GM08714 (cell line): ENCODE results near the gene PYGB.

Experiments used
- H3K4me3 ChIP-seq: fragments of 200-500 bp; sonication (Bioruptor generic); 2 replicates; pipeline ENCODE4 v1.5.1; 2014; ENCODE audit warnings: mild to moderate bottlenecking, low read length, inconsistent platforms
- ZNF274 ChIP-seq: IDR thresholded peaks from 2 replicates; pipeline ENCODE4 v1.6.1; 2012; ENCODE audit warnings: mild to moderate bottlenecking, low read depth, low read length

The PYGB gene

DNA sequence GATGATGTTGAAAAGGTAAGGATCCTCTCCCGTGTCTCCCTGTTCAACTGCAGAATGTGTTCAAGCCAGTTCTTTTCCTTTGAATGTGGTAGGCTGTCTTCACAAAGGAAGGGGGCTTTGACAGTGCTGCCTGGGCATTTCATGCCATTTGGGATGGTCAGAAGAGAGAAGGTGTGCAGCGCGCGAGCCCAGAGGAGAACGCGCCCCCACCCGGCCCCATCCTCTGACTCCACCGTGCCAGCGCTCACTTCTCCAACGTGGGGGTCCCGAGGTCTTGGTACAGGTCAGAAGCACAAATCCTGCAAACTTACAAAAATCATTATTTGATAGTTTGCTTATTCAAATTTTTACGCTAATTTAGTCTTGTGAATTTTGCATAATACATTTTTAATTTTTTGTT lies 38.0 kb upstream of the PYGB start:
- no peak for TF ChIP-seq ZNF274
- no peak overlapping the region for H3K4me3 ChIP-seq

DNA sequence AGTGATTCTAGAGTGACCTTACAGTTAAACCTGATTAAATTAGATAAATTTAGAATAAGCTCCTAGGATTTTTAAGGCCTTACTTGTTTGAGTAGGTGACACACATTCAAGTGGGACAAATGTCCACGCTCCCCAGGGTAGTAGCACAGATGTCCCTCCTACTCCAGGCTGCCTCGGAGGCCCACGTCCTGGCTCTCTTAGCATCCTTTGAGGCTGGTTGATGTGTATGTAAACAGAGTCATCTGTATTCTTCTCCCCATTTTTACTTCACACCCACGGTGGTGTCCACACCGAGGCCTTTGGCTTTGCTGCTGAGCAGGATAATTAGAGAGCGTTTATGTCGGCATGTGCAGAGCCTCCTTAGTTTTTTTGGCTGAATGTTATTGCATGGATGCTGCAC lies 36.6 kb upstream of the PYGB start:
- no peak for TF ChIP-seq ZNF274
- no peak overlapping the region for H3K4me3 ChIP-seq

DNA sequence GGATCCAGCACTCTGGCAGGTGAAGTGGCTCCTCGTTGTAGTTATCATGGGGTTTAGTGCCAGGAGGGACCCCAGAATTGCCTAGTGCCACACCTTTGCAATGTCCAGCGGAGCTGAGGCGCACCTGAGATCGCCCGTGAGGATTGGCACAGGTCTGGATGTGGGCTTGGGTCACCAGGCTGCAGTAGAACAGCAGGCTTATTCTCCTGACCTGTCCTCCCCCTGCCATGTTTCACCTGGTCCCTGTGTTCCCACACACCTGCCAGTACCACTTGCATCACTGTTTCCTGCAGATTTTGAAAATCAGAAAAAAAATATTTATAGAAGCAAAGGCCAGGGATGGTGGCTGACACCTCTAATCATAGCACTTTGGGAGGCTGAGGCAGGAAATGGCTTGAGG lies 35.6 kb upstream of the PYGB start:
- no peak for TF ChIP-seq ZNF274
- no peak overlapping the region for H3K4me3 ChIP-seq

DNA sequence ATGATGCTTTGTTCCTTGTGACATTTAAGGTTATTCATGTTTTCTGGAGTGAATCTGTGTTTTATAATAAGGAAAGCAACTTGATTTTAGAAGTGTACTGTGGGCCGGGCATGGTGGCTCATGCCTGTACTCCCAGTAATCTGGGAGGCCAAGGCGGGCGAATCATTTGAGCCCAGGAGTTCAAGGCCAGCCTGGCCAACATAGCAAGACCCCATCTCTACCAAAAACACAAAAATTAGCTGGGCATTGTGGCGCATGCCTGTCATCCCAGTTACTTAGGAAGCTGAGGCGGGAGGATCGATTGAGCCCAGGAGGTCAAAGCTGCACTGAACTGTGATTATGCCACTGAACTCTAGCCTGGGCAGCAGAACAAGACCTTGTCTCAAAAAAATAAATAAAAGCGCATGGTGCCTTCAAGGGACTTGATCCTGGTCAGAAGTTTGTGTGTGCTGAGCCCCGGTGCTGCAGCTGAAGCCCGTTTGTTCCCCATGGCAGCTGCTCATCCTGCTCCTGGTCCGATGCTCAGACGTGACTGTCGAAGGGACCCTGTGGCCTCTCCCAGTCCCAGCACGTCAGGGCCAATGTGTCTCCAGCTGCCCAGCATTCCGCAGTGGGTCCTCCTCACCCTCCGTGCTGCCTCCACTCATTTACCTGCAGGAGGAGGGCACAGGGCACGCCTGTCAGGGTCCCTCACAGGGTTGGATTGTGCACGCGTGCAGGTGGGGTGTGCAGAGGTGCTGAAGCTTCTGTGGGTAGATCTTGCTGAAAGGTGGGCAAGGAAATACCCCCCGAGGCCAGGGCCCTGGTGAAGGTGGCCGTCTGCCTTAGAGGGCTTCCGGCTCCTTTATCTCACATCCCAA lies 34.1 kb upstream of the PYGB start:
- H3K4me3 ChIP-seq = no peak overlapping the region
- TF ChIP-seq ZNF274 = no peak

DNA sequence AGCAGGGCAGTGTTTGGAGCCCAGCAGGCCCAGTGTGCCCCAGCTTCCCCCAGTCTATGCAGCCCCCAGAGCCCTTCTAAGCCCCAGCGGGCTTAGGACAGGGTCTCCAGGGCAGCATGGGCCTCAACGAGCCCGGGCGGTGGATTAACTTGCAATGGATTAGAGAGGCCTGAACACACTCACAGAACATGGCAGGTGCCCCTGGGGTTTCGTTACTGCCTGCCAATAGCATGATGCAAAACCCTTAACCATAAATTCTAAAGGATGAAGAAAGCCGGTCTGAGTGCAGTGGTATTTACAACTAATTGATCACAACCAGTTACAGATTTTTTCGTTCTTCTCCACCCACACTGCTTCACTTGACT lies 33.5 kb upstream of the PYGB start:
- H3K4me3 ChIP-seq = no peak overlapping the region
- no peak for TF ChIP-seq ZNF274

DNA sequence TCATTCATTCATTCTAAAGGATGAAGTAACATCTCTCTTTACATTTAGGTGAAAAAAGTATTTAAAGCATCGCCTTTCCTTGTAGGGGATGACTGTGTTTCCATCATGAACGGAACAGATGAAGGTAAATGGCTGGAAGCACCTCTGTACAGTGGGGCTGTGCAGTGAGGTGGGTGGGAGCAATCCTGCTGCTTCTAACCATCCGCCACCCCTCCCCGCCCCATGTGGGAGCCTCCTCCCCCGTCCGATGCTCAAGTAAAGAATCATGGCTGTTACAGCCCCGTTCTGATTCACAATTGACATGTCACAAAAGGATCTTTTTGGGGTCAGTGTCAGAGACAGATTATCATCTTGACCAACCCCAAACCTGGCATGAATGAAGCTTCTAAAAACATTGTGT lies 33.1 kb upstream of the PYGB start:
- TF ChIP-seq ZNF274 = no peak
- H3K4me3 ChIP-seq = no peak overlapping the region

DNA sequence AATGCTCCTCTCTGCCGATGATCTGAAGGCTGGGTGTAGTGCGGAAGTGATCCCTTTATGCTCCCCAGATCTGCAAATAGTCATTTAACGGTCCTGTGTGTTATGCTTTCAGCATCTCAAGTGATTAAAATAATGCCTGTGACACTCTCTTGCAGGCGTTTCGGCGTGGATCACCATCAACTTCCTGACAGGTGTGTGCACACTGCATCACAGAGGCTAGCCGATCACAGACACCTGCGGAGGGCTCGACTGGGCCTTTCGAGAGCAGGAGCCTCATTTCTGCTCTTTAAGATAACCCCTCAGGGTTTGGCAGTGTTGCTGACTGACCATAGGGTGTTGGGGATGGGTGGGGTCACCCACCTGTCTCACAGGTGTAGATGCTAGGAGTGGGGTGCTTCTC lies 32.4 kb upstream of the PYGB start:
- H3K4me3 ChIP-seq = no peak overlapping the region
- TF ChIP-seq ZNF274 = no peak

DNA sequence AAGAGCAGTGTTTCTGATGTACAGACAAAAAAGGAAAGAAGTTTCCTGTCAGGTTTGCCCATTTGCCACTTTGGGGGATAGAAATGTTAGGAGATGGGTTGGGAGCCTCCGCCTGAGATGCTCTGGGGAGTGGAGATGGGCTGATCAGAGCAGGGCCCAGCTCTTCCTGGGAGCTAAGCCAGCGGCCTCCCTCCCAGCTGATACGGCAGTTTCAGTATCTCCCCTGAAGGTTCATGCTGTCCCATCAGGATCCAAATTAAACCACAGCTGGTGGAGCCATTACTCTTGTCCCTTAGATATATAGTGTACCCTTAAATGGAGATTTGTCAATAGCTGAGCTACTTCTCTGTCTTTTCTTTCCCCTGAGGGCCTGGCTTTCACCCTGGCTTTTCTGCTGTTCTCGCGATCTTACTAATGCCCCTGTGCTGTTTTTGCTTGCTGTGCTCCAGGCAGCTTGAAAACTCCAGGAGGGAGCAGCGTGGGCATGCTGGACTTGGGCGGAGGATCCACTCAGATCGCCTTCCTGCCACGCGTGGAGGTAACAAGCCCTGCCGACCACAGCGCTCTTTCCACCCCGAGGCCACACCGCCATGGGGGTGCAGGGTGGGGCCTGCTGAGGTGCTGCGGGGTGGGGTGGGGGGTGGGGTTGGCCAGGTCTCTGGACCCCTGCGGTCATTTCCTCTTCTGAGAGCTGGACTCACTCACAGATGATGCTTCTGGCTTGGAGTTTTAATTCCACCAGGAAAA lies 31.5 kb upstream of the PYGB start:
- H3K4me3 ChIP-seq = no peak overlapping the region
- TF ChIP-seq ZNF274 = no peak

DNA sequence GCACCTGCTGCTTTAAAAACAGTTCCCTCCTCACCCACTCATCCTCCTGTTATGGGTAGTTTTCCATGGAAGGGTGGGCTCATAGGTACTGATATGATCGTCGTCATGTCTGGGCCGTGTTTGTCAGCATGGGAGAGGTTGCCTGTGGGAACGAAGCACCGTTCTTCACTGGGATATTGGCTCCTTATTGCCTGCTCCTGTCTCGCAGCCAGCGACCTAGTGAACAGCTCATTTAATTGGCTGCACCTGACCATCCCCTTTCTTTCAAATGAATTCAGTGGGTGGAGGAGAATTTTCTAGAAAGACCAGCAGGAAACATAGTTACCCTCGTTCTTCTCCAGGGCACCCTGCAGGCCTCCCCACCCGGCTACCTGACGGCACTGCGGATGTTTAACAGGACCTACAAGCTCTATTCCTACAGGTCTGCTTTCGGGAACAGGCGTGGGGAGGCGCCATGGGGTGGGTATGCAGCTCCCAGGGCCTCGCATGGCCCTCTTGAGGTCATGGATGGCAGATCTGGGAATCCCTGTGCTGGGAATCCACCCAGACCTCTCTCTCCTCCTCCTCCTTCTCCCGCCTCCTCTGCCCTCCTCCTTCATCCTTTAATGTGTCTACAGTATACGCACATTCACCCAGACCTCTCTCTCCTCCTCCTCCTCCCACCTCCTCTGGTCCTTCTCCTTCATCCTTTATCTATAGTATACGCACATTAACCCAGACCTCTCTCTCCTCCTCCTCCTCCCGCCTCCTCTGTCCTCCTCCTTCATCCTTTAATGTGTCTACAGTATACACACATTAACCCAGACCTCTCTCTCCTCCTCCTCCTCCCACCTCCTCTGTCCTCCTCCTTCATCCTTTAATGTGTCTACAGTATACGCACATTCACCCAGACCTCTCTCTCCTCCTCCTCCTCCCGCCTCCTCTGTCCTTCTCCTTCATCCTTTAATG lies 30.4 kb upstream of the PYGB start:
- H3K4me3 ChIP-seq = no peak overlapping the region
- no peak for TF ChIP-seq ZNF274

DNA sequence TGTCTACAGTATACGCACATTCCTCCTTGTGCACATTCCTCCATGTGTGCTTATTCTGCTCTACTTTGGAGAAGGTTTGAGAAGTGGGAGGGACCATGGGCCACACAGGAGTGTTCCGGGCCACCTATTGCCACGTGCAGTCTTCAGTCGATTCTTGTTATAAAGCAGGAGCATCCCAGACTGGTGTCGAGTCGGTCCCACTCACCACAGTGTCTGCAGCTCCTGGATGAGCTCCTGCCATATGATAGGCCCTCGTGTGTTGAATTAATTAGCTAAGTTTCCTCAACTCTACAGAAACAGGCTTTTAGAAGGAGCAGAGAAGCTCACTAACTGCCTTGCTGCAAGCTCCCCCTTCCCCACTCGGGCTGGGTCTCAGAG lies 29.8 kb upstream of the PYGB start:
- H3K4me3 ChIP-seq = no peak overlapping the region
- no peak for TF ChIP-seq ZNF274

DNA sequence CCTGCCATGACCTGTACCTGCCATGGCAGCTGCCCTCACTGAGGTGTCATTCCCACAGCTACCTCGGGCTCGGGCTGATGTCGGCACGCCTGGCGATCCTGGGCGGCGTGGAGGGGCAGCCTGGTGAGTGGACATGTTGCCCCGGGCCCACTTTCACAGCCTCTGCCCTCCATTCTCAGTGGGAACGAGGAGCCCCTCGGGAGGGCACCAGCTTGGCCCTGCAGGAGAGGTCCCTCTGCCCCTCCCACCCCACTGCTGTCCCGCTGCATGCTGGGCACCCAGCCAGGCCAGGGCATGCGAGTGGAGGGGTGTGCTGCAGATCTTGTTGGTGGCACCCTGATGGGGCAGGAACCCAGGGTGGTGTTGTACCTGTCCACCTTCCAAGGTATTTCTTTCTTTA lies 29.4 kb upstream of the PYGB start:
- no peak for TF ChIP-seq ZNF274

DNA sequence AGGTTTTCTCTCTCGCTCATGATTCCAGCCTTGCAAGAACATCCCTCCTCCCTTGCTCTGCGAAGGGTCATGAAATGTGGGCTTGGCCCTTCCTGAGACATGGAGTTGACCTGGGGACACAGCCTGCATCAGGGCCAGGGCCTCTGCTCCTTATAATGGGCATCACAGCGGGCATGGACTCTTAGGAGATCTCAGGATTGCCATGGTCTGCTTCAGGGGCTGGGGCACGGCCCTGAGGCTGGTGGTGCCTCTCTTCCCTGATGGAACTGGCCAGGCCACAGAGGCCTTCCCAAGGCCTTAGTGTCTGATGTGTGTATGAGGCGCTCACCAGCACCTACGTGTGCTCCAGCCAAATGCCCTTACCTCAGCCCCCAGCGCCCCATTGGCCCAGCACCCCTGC lies 28.5 kb upstream of the PYGB start:
- TF ChIP-seq ZNF274 = no peak
- no peak overlapping the region for H3K4me3 ChIP-seq

More for the DNA sequence above, 29.4 kb upstream of the PYGB start:
- no peak overlapping the region for H3K4me3 ChIP-seq

DNA sequence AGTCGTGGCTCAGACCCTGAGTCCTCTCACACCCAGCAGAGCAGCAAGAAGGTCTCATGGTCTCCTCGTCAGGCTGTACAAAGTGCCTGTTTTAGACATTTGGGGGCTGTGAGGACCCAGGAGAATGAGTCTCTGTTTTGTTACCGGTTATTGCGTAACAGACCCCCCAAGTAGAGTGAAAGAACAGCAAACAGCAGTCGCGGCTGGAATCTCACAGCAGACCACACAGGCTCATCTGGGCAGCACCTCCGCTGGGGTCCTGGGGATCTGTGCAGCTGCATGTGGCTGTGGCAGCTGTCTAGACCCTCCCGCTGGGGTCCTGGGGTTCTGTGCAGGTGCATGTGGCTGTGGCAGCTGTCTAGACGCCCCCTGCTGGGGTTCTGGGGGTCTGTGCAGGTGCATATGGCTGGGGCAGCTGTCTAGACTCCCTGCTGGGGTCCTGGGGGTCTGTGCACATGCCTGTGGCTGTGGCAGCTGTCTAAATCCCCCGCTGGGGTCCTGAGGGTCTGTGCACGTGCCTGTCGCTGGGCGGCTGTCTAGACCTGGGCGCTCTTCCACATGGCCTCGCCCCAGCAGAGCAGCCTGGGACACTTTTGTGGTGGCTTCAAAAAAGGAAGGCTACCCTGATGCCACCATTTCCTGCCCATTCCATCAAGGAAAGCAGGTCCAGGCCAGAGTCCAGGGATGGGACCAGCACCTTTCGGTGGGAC lies 27.7 kb upstream of the PYGB start:
- H3K4me3 ChIP-seq = no peak overlapping the region
- TF ChIP-seq ZNF274 = no peak
